RWPE2 (cell line): ENCODE measurements around the gene MYBPC3.

Experiments used
- ATAC-seq: fragments of 200-7000 bp; cut with Tn5 transposase; 3 replicates; pipeline ENCODE4 v1.9.1; 2021; ENCODE audit warnings: low read depth
- DNase-seq: peaks from one replicate; pipeline ENCODE4 v3.0.0-alpha.2; 2020; ENCODE audit warnings: low spot score
- H3K27ac ChIP-seq: fragments of 450-650 bp; 2 replicates; pipeline ENCODE4 v1.5.1; 2017; ENCODE audit warnings: mild to moderate bottlenecking; ENCODE audit not compliant: poor library complexity, severe bottlenecking
- H3K27me3 ChIP-seq: fragments of 250-450 bp; sonication (Bioruptor Pico); 2 replicates; pipeline ENCODE4 v1.5.1; 2021; ENCODE audit warnings: mild to moderate bottlenecking, moderate library complexity; ENCODE audit not compliant: insufficient read depth, poor library complexity, severe bottlenecking
- H3K36me3 ChIP-seq: fragments of 250-450 bp; sonication (Bioruptor Pico); 2 replicates; pipeline ENCODE4 v1.5.1; 2020; ENCODE audit warnings: low read depth, mild to moderate bottlenecking, moderate library complexity
- H3K4me1 ChIP-seq: fragments of 250-450 bp; sonication (Bioruptor Pico); 2 replicates; pipeline ENCODE4 v1.5.1; 2021; ENCODE audit warnings: mild to moderate bottlenecking, moderate library complexity; ENCODE audit not compliant: insufficient read depth, poor library complexity, severe bottlenecking
- H3K4me3 ChIP-seq: fragments of 250-450 bp; sonication (Bioruptor Pico); 2 replicates; pipeline ENCODE4 v1.5.1; 2021; ENCODE audit warnings: mild to moderate bottlenecking, moderate library complexity; ENCODE audit not compliant: severe bottlenecking
- H3K9me3 ChIP-seq: fragments of 250-450 bp; sonication (Bioruptor Pico); 2 replicates; pipeline ENCODE4 v1.5.1; 2021; ENCODE audit warnings: mild to moderate bottlenecking, moderate library complexity; ENCODE audit not compliant: severe bottlenecking
- CTCF ChIP-seq: fragments of 450-650 bp; IDR thresholded peaks from one replicate; pipeline ENCODE4 v1.5.1; 2017; ENCODE audit warnings: mild to moderate bottlenecking, moderate library complexity; ENCODE audit not compliant: poor library complexity, severe bottlenecking

MYBPC3 gene

GRCh38 chr11:47314992-47315391 is 37.5 kb downstream of the MYBPC3 start:
- H3K27me3 ChIP-seq: no peaks in the 10 kb centered on the region
- H3K4me1 ChIP-seq: no peaks in the 10 kb centered on the region
- no peak for TF ChIP-seq CTCF
- ATAC-seq: no peak
- DNase-seq: no peak
- no peak overlapping the region for H3K27ac ChIP-seq
- H3K36me3 ChIP-seq: peaks cover 51% of the 10 kb centered on the region
- H3K9me3 ChIP-seq: no peaks in the 10 kb centered on the region
- no peak overlapping the region for H3K4me3 ChIP-seq

GRCh38 chr11:47308050-47308823 is 44.3 kb downstream of the MYBPC3 start:
- no peaks in the 10 kb centered on the region for H3K4me1 ChIP-seq
- no peak for TF ChIP-seq CTCF
- DNase-seq: no peak
- no peak overlapping the region for H3K4me3 ChIP-seq
- H3K27me3 ChIP-seq: no peaks in the 10 kb centered on the region
- no peaks in the 10 kb centered on the region for H3K9me3 ChIP-seq
- H3K36me3 ChIP-seq: peaks cover 56% of the 10 kb centered on the region
- H3K27ac ChIP-seq: no peak overlapping the region
- ATAC-seq: no peak

GRCh38 chr11:47306484-47306844 is 46.0 kb downstream of the MYBPC3 start:
- DNase-seq (no peak), ATAC-seq (no peak)
- H3K27me3 ChIP-seq: no peaks in the 10 kb centered on the region
- H3K4me3 ChIP-seq: no peak overlapping the region
- no peak overlapping the region for H3K27ac ChIP-seq
- peaks cover 56% of the 10 kb centered on the region for H3K36me3 ChIP-seq
- no peaks in the 10 kb centered on the region for H3K4me1 ChIP-seq
- TF ChIP-seq CTCF: no peak
- H3K9me3 ChIP-seq: peaks cover 5% of the 10 kb centered on the region

- H3K27ac ChIP-seq: no peak overlapping the region
- no peaks in the 10 kb centered on the region for H3K27me3 ChIP-seq
- H3K9me3 ChIP-seq: peaks cover 5% of the 10 kb centered on the region
- no peak; the same call in 2 of the 3 replicates for ATAC-seq
- H3K4me3 ChIP-seq: no peak overlapping the region
- no peak for TF ChIP-seq CTCF
- no peak for DNase-seq
- peaks cover 61% of the 10 kb centered on the region for H3K36me3 ChIP-seq
- no peaks in the 10 kb centered on the region for H3K4me1 ChIP-seq
Measured at GRCh38 chr11:47305734-47306483, 46.6 kb downstream of the MYBPC3 start.

- H3K36me3 ChIP-seq: peaks cover 56% of the 10 kb centered on the region
- no peak for ATAC-seq
Measured at GRCh38 chr11:47302853-47303252, 49.6 kb downstream of the MYBPC3 start.

More at GRCh38 chr11:47302853-47303252, 49.6 kb downstream of the MYBPC3 start:
- Histone ChIP-seq H3K27me3 (no peaks in the 10 kb centered on the region), H3K4me3 (no peak overlapping the region), H3K4me1 (no peaks in the 10 kb centered on the region), H3K27ac (no peak overlapping the region), H3K9me3 (peaks cover 5% of the 10 kb centered on the region)
- DNase-seq: no peak
- TF ChIP-seq CTCF: no peak
